SHP77 (cell line): ENCODE results near the gene FCRL3.

Source experiments
- DNase-seq, 2 experiments: peaks; one replicate each; lab custom pipeline; 2025; lab: John Stamatoyannopoulos, UW

FCRL3 gene

GRCh38 chr1:157678721-157679120 lies 21.8 kb downstream of the FCRL3 start:
- DNase-seq: no peak

DNA sequence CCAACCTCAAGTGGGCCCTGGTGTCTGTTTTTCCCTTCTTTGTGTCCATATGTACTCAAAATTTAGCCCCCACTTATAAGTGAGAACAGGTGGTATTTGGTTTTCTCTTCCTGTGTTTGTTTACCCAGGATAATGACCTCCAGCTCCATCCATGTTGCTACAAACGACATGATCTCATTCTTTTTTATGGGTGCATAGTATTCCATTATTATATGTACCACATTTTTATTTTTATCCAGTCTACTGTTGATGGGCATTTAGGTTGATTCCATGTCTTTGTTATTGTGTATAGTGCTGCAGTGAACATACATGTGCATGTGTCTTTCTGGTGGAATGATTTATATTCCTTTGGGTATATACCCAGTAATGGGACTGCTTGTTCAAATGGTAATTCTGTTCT lies 27.6 kb downstream of the FCRL3 start:
- no peak for DNase-seq

- DNase-seq: no peak
Observed at GRCh38 chr1:157671895-157672294, 28.7 kb downstream of the FCRL3 start.

DNA sequence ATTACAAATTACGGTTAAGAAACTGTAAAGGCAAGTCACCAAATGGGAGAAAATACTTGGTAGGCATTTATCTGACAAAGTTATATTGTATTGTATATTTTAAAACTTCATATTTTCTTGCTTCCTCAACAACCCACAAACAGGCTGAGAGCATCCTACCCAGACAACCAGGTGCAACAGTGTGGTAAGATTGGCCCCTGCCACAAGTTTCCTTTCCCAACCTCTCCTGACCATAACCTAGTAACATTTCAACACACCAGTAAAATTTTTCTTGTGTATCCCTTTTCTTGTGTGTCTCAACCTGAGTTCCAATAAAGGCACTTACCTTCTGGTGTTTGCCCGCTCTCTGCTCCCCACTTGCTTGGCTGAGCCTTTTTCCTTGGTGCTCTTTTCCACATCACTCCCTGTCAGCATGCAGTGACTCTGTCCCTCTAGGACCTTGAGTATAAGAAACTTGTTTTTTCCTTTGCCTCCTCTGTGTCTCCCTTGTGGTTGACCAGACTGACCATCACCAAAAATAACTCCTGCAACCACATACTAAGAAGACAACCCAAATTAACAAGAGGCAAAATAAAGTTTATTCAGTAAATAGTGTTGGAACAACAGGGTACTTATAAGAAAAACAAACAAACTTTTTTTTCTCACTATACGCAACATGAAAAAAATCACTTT lies 40.9 kb downstream of the FCRL3 start:
- DNase-seq: no peak

DNA sequence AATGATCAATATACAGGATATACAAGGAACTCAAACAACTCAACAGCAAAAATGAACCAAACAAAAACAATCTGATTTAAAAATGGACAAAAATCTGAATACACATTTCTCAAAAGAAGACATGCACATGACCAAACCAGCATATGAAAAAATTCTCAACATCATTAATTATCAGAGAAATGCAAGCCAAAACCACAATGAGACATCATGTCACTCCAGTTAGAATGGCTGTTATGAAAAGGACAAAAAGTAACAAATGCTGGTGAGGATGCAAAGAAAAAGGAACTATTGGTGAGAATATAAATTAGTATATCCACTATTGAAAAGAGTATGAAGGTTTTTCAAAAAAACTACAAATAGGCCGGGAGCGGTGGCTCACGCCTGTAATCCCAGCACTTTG lies 42.0 kb downstream of the FCRL3 start:
- no peak for DNase-seq

- no peak for DNase-seq
Observed at GRCh38 chr1:157653494-157653873, 47.1 kb downstream of the FCRL3 start.

- no peak for DNase-seq
Observed at GRCh38 chr1:157652859-157653493, 47.6 kb downstream of the FCRL3 start.

- DNase-seq: no peak
Observed at GRCh38 chr1:157648317-157648716, 52.3 kb downstream of the FCRL3 start.

DNA sequence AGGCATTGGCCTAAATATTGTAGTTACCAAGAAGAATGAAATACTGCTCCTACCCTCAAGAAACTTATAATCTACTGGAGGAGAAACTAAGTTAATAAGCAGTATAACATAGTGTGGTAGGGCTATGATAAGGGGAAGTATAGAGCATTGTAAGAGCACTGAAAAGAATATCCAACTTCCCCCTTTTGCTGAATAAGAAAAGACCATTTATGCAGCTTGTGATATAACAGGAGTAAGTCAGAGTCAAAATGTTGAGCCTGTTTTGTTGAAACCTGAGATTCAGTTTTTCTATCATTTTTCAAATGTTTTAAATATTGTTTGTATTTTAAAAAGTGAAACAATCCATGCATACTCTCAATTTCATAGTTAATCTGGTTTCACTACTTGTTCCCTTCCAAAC lies 54.4 kb downstream of the FCRL3 start:
- no peak for DNase-seq

DNA sequence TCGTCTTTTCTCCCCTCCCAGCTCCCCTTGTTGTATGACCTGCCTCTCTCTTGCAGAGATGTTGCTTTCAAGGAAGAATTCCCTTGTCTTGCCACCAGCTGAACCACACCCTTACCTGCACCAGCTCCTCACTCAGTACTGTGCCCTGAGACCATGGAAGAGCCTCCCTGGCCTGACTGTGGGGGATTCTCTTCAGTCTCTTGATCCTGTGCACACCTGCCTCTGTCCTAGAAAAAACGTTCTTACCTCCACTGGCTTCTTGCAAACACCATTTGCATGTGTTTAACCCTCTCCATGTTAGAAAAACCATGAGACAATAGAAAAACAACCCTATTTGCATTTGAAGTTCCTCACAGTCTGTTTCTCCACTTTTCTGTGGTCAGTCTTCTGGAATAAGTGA lies 59.4 kb downstream of the FCRL3 start:
- DNase-seq: no peak

DNA sequence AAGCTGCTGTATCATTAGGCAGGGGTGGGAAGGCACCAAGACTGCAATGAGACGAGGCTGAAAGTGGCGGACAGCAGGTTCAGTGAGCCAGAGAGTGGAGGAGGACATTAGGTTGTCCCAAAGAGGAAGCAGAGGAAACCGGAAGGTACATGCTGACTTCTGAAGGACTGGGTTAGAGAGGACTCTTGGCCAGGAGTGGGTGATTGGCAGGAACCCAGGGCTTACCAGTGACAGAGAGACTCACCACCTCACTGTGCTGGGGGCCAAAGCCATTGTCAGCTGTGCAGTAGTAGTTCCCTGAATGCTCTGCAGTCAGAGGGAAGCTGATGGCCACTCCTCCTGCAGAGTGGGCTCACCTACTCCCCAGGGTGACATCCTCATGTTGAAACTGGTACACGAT lies 60.8 kb downstream of the FCRL3 start:
- no peak for DNase-seq

DNA sequence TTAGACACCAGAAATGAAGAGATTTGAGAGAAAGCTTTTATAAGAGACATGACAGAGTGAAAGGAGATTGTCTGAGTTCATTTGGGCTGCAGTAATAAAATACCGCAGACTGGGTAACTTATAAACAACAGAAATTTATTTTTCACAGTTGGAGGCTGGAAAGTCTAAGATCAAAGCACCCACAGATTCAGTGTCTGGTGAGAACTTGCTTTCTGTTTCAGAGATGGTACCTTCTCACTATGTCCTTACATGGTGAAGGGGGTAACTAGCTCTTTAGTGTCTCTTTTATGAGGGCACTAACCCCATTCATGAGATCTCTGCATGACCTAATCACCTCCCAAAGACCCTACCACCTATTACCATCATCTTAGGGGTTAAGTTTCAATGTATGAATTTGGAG lies 71.8 kb downstream of the FCRL3 start:
- no peak for DNase-seq
